Activated CD8-positive, alpha-beta memory T cell treated with anti-CD3 and anti-CD28 coated beads for 48 hours (primary cell): ENCODE measurements around the gene TRIM49B.
"Not testable (repeated sequence)": the region's sequence is repeated elsewhere in the genome, so short reads cannot be mapped to it uniquely, and the experiment has no call there.

Source experiments
- DNase-seq, 3 experiments: peaks; one replicate each; pipeline ENCODE4 v3.0.0-alpha.2; 2020; ENCODE audit warnings: low read depth in 2 of 3, low spot score in 2 of 3

Gene TRIM49B, protein sequence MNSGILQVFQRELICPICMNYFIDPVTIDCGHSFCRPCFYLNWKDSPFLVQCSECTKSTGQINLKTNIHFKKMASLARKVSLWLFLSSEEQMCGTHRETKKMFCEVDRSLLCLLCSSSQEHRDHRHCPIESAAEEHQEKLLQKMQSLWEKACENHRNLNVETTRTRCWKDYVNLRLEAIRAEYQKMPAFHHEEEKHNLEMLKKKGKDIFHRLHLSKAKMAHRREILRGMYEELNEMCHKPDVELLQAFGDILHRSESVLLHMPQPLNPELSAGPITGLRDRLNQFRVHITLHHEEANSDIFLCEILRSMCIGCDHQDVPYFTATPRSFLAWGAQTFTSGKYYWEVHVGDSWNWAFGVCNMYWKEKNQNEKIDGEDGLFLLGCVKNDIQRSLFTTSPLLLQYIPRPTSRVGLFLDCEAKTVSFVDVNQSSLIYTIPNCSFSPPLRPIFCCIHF

GRCh38 chr11:49028523-49028922 lies at the start of gene TRIM49B:
Gene TRIM49B (plus strand): TSS chr11:49028823. CDS start chr11:49031600, 2,777 bp downstream.
- not testable (repeated sequence) for DNase-seq

DNA sequence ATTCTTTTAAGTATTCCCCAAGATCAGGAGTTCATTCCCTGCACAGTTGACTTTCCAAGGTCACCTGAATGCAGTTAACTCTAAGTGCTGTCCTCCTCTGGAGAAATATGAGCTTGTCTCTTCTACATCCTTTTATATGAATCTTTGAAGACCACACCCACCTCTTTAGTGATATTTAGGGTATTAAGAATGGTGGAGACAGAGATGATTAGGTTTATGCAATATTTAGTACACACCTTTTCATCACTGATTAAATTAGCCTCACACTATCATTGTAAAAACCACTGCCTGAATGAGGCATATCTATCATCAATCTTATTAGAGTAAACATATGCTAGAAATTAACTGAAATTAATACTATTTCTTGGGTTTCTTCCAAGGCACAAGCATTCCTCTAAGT lies 44.8 kb upstream of the TRIM49B start, which contains the start of gene TRIM51G:
Gene TRIM51G (minus strand): TSS at position 101 of the 400 bp plus-strand sequence. CDS start 2,190 bp downstream, outside the sequence.
- not testable (repeated sequence) for DNase-seq

DNA sequence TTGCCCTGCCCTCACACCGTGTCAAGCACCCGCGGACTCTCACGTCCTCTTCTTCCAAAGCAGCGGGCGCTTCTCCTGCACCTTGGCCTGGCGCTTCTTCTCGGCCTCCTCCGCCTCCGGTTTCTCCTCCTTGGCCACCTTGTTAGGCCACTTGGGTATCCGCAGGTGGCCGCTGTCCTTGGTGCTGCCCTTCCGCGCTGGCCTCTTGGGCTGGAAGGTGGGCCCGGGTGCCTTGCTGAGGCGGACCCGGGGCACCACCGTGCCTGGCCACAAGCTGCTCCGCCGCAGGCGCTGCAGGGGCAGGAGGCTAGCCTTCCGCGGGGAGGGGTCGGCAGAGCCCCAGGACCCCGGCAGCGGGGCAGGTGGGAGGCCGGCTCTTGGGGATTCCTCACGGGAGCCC lies 19.6 kb downstream of the TRIM49B start:
- DNase-seq = not testable (repeated sequence)

DNA sequence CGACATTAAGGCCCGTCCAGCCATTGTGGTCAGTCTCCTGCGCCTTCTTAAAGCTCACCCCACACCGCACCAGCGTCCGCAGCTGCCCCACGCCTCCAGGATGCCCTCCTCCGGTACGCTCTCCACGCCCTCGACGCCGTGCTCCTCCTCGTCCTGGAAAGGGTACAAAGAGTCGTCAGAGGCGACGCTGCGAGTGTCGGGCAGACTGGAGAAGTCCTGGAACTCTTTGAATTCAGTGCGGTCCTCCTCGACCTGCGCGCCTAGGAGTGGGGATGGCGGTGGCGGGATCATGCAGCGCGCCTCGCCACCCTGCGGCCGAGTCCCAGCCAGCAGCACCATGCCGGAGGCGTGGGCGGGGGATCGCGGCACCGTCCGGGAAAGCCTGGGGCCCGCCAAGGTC lies 21.2 kb downstream of the TRIM49B start:
- not testable (repeated sequence) for DNase-seq

- DNase-seq = not testable (repeated sequence)
Measured at GRCh38 chr11:49059012-49059411, 30.4 kb downstream of the TRIM49B start, which contains the start of gene TRIM64C. Gene TRIM64C (minus strand): TSS chr11:49059112. CDS start chr11:49059112, 0 bp downstream.

GRCh38 chr11:49069897-49070296 lies 41.3 kb downstream of the TRIM49B start:
- not testable (repeated sequence) for DNase-seq
